Measurements from ENCODE around the gene ELP6. TPM values are rescaled to one million over a fixed set of nuclear protein-coding genes. Genes with fewer than 3 reads are reported as not detected.

Gene ELP6, protein sequence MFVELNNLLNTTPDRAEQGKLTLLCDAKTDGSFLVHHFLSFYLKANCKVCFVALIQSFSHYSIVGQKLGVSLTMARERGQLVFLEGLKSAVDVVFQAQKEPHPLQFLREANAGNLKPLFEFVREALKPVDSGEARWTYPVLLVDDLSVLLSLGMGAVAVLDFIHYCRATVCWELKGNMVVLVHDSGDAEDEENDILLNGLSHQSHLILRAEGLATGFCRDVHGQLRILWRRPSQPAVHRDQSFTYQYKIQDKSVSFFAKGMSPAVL
- 10 to 100 TPM; 21.8 to 28.5 (median 22.3) TPM for total RNA-seq

DNA sequence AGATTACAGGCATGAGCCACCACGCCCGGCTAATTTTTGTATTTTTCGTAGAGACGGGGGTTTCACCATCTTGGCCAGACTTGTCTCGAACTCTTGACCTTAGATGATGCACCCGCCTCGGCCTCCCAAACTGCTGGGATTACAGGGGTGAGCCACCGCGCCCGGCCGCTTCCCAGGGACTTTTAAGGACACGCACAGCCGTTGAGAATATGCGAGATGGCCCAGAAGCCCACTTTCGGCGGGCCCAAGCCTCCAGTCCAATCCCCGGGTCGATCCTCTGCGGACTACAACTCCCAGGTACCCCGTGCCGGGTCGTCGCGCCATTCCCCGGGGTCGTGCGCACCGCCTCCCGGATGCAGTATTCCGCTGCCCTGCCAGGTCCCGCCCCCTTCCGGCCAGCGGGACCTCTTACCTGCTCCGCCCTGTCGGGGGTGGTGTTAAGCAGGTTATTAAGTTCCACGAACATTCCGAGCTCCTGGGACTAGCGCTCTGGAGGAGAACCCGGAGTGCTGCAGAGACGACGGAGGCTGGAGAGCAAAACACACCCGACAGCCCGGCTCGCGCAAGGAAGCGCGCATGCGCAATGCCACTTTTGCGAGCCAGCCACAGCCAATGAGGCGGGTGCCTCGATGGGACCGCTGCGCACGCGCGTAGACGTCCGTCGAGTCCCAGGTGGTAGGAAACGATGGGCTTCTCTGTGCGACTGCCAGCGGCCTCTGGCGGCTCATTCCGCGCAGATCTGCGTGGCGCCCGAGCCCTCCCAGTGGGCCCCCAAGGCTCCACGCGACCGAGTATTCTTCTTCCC is at the start of gene ELP6:
Gene ELP6 (minus strand): TSS at position 588 of the 805 bp plus-strand sequence. CDS start 122 bp downstream, at position 466.
- Histone ChIP-seq H3K36me3 (no peaks in the 10 kb centered on the region), H3K4me3 (peak within 1 kb of the TSS; percentile 63 to 74 (median 73)), H3K27me3 (no peaks in the 10 kb centered on the region), H3K4me1 (no peaks in the 10 kb centered on the region), H3K27ac (peak within 1 kb of the TSS; percentile 89 to 91), H3K9me3 (no peaks in the 10 kb centered on the region)
- DNase-seq (ENCODE audit: low spot score in 2 of 2) = peak; percentile 96 to 97
- peak; percentile 73 to 90 (median 79) for TF ChIP-seq POLR2AphosphoS5 (IDR thresholded peaks at IDR 0.05)
- peak; percentile 16 for TF ChIP-seq POLR2A (IDR thresholded peaks at IDR 0.05)
- TF ChIP-seq, protein P1, sequence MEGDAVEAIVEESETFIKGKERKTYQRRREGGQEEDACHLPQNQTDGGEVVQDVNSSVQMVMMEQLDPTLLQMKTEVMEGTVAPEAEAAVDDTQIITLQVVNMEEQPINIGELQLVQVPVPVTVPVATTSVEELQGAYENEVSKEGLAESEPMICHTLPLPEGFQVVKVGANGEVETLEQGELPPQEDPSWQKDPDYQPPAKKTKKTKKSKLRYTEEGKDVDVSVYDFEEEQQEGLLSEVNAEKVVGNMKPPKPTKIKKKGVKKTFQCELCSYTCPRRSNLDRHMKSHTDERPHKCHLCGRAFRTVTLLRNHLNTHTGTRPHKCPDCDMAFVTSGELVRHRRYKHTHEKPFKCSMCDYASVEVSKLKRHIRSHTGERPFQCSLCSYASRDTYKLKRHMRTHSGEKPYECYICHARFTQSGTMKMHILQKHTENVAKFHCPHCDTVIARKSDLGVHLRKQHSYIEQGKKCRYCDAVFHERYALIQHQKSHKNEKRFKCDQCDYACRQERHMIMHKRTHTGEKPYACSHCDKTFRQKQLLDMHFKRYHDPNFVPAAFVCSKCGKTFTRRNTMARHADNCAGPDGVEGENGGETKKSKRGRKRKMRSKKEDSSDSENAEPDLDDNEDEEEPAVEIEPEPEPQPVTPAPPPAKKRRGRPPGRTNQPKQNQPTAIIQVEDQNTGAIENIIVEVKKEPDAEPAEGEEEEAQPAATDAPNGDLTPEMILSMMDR (IDR thresholded peaks at IDR 0.05) = peak; percentile 30 to 49 (median 34)
- intact Hi-C loops (cut with DNase I; ENCODE audit: low total_unique reads) = no loop called here

DNA sequence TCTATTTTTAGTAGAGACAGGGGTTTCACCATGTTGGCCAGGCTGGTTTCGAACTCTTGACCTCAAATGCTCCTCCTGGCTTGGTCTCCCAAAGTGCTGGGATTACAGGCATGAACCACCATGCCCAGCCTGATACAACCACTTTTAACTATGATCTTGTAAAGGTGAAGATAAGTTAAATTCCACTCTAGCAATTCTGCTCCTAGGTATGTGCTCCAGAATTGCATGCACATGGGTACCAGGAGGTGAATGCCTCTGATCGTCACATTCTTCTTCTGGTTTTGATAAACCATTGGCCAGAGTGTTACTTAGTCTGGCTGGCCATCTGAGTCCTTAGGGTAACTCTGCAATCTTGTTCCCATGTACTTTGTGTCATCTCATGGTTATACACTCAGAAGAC is 42.8 kb upstream of the ELP6 start:
- no peaks in the 10 kb centered on the region for H3K9me3 ChIP-seq
- intact Hi-C loops (cut with DNase I; ENCODE audit: low total_unique reads) = no loop called here
- H3K4me3 ChIP-seq = no peak overlapping the region
- H3K27me3 ChIP-seq = no peaks in the 10 kb centered on the region
- DNase-seq (ENCODE audit: low spot score in 2 of 2) = no peak
- no peak overlapping the region for H3K27ac ChIP-seq
- no peak for TF ChIP-seq POLR2AphosphoS5 (IDR thresholded peaks at IDR 0.05)
- TF ChIP-seq POLR2A (IDR thresholded peaks at IDR 0.05) = no peak
- TF ChIP-seq, protein P1 (IDR thresholded peaks at IDR 0.05) = no peak
- no peaks in the 10 kb centered on the region for H3K36me3 ChIP-seq
- H3K4me1 ChIP-seq = no peaks in the 10 kb centered on the region

DNA sequence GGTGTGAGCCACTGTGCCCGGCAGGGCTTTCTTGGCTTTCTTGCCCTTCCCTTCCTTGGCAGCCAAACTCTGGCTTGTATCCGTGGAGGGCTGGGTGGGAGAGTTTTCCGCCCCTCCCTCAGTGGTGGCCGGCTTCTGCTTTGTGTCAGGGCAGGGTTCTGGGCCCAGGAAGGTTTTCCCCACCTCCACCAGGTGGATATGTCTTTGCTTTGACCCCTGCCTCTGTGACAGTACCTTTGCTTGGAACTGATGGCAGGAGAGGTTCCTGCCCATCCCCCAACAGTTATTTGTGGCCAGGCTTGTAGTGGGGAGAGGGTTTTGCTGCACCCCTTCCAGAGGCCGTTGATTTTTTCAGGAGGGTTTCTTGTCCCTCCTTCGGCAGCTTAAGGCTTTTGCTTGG is 40.8 kb upstream of the ELP6 start:
- Histone ChIP-seq H3K27me3 (no peaks in the 10 kb centered on the region), H3K9me3 (no peaks in the 10 kb centered on the region), H3K36me3 (no peaks in the 10 kb centered on the region), H3K4me3 (no peak overlapping the region), H3K27ac (no peak overlapping the region), H3K4me1 (no peaks in the 10 kb centered on the region)
- intact Hi-C loops (cut with DNase I; ENCODE audit: low total_unique reads) = no loop called here
- no peak for DNase-seq (ENCODE audit: low spot score in 2 of 2)
- TF ChIP-seq, protein P1 (IDR thresholded peaks at IDR 0.05) = no peak
- TF ChIP-seq POLR2AphosphoS5 (IDR thresholded peaks at IDR 0.05) = no peak
- no peak for TF ChIP-seq POLR2A (IDR thresholded peaks at IDR 0.05)

DNA sequence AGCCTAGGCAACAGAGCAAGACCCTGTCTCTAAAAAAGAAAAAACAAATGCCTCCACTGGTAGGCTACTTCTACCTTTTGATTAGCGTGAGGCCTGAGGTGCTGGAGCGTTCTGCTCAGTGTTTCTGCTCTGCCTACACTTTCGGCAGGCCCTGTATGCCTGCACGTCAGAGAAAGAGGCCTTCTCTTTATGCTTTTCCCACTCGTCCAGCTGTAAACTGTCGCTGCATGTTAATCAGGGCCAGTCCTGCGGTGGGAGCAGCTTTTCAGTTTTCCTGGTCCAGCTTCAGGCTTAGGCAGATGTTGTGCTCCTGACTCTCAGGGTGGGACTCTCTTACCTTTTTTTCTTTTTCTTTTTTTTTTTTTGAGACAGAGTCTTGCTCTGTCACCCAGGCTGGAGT is 39.9 kb upstream of the ELP6 start:
- no peak overlapping the region for H3K4me3 ChIP-seq
- intact Hi-C loops (cut with DNase I; ENCODE audit: low total_unique reads) = no loop called here

More for the DNA sequence above, 39.9 kb upstream of the ELP6 start:
- H3K27ac ChIP-seq = no peak overlapping the region
- H3K36me3 ChIP-seq = no peaks in the 10 kb centered on the region
- TF ChIP-seq, protein P1 (IDR thresholded peaks at IDR 0.05) = no peak
- TF ChIP-seq POLR2AphosphoS5 (IDR thresholded peaks at IDR 0.05) (no peak), POLR2A (IDR thresholded peaks at IDR 0.05) (no peak)
- no peaks in the 10 kb centered on the region for H3K9me3 ChIP-seq
- no peaks in the 10 kb centered on the region for H3K4me1 ChIP-seq
- H3K27me3 ChIP-seq = no peaks in the 10 kb centered on the region
- no peak for DNase-seq (ENCODE audit: low spot score in 2 of 2)

All from breast epithelium (tissue), 4 donors.